Thoracic aorta (tissue), 2 donors: ENCODE data around the gene TEX11. TPM values are rescaled to one million over a fixed set of nuclear protein-coding genes. Genes with fewer than 3 reads are reported as not detected.

Experiments used
- ATAC-seq: fragments of 150-250 bp; one replicate; pipeline ENCODE4 v1.8.0; 2017; ENCODE audit warnings: low read depth; ENCODE audit not compliant: insufficient number of reproducible peaks, low FRiP score
- DNase-seq: peaks from one replicate; pipeline ENCODE4 v3.0.0-alpha.2; 2020; ENCODE audit warnings: low spot score
- H3K27ac ChIP-seq, 2 donors: fragments of 200-600 bp; sonication (generic); 1 replicate in 1 of 2; 2 replicates in 1 of 2; pipeline ENCODE4 v1.5.1; 2016; ENCODE audit warnings: mild to moderate bottlenecking in 2 of 2, moderate library complexity in 2 of 2
- H3K27me3 ChIP-seq: fragments of 200-600 bp; sonication (generic); replicated peaks from 2 replicates; pipeline ENCODE4 v1.6.0; 2016; ENCODE audit warnings: mild to moderate bottlenecking; ENCODE audit not compliant: insufficient read depth
- H3K36me3 ChIP-seq: fragments of 200-600 bp; sonication (generic); one replicate; pipeline ENCODE4 v1.5.1; 2016
- H3K4me1 ChIP-seq, 2 donors: fragments of 200-600 bp; sonication (generic); 1 replicate in 1 of 2; 2 replicates in 1 of 2; pipeline versions ENCODE4 v1.5.1 to v1.6.0; 2016; ENCODE audit warnings: low read depth in 2 of 2, mild to moderate bottlenecking in 1 of 2; ENCODE audit not compliant: control insufficient read depth in 1 of 2
- H3K4me3 ChIP-seq: fragments of 200-600 bp; sonication (generic); 2 replicates; pipeline ENCODE4 v1.5.1; 2016; ENCODE audit warnings: mild to moderate bottlenecking
- H3K9me3 ChIP-seq: fragments of 200-600 bp; sonication (generic); 2 replicates; pipeline ENCODE4 v1.5.1; 2016
- total RNA-seq, 2 donors: library from RNA; depleted of rRNA; stranded (reverse); fragments of >200 nt; gene quantifications; one replicate each; pipeline versions ENCODE4 v1.1.0 to v1.2.3, GENCODE V29; 2016
- TF ChIP-seq, protein P1 (sequence below): fragments of 200-600 bp; sonication (generic); IDR thresholded peaks from one replicate; pipeline ENCODE4 v1.5.1; 2019; ENCODE audit warnings: antibody characterized with exemption

TEX11 gene
- total RNA-seq, 2 donors from 2014 or later: not detected

DNA sequence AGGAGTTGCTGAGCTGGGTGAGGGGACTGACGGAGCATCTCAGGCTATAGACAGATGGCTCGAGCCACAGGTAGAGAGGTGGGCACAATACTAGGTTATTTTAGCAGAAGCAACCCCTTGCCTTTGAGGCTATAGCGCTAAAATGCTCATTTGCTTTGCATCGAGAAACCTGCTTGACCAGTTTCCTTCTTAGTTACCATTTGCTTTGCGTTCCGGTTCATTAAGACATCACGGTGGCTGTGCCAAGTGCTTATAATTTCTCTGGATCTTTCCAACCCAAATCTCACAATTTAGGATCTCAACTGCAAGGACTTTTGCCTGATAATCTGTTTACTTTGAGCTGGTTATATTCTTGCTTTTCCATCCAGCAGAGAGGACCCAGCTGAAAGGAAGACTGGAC is 423.0 kb downstream of the TEX11 start:
- Histone ChIP-seq H3K27ac (no peak overlapping the region), H3K9me3 (no peaks in the 10 kb centered on the region), H3K4me3 (no peak overlapping the region), H3K27me3 (no peaks in the 10 kb centered on the region), H3K36me3 (no peaks in the 10 kb centered on the region), H3K4me1 (peaks cover 0 to 12% of the 10 kb centered on the region in 2 donors)
- TF ChIP-seq, protein P1, sequence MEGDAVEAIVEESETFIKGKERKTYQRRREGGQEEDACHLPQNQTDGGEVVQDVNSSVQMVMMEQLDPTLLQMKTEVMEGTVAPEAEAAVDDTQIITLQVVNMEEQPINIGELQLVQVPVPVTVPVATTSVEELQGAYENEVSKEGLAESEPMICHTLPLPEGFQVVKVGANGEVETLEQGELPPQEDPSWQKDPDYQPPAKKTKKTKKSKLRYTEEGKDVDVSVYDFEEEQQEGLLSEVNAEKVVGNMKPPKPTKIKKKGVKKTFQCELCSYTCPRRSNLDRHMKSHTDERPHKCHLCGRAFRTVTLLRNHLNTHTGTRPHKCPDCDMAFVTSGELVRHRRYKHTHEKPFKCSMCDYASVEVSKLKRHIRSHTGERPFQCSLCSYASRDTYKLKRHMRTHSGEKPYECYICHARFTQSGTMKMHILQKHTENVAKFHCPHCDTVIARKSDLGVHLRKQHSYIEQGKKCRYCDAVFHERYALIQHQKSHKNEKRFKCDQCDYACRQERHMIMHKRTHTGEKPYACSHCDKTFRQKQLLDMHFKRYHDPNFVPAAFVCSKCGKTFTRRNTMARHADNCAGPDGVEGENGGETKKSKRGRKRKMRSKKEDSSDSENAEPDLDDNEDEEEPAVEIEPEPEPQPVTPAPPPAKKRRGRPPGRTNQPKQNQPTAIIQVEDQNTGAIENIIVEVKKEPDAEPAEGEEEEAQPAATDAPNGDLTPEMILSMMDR: no peak
- DNase-seq (no peak), ATAC-seq (no peak)

DNA sequence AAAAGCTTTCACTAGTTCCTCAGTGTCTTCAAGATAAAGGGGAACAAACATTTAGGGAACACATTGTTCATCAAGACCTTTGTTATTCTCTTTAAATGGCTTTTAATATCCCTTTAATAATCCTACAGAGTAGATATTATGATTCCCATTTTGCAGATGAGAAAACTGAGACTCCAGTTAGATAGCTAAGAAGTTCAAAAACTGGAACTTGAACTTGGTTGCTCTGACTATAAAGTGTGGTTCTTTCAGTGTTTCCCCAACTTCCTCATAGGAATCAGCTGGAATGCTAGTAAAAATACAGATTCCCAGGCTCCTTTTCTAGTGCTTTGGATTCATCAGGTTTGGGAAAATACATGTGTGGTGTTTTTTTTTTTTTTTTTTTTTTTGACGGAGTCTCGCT is 426.2 kb downstream of the TEX11 start:
- ATAC-seq: no peak
- TF ChIP-seq, protein P1: no peak
- DNase-seq: no peak
- Histone ChIP-seq H3K4me1 (peaks cover 13 to 42% of the 10 kb centered on the region in 2 donors), H3K27me3 (no peaks in the 10 kb centered on the region), H3K27ac (no peak overlapping the region), H3K4me3 (no peak overlapping the region), H3K9me3 (no peaks in the 10 kb centered on the region), H3K36me3 (no peaks in the 10 kb centered on the region)

DNA sequence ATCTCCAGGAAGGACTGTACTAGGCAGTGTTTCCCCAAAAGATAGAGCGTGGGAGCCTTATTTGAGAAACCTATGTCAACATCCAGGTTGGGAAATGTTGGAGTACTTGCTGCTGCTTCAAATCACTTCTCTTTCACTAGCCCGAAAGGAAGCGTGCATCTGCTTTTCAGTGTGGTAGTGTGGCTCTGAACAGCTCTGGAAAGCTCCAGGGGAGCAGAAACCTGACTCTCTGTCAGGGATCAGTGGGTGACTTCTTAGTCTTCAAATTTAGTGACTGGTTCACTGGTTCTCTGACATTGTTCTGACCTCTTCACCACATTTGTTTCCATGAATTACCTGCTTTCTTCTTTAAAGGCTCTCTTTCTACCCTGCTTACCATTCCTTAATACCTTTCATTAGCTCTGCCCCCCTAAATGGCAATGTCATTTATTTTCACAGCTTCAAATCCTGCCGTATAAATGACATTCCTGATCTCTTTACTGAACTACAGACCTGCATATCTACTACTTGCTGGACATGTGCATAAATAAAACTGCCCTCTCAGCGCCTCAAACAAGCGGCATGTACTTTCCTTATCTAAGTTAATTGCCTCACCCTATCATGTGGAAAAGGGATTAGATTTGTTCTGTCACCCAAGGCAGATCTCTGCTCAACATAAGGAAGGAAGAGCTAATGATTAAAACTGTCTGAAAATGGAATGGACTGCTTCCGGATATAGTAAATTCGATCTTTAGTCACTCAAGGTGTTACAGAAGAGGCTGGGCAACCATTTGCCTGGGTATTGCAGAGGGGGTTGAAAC is 426.8 kb downstream of the TEX11 start:
- H3K36me3 ChIP-seq: no peaks in the 10 kb centered on the region
- no peaks in the 10 kb centered on the region for H3K27me3 ChIP-seq
- H3K4me1 ChIP-seq: peaks cover 13 to 42% of the 10 kb centered on the region in 2 donors
- H3K9me3 ChIP-seq: no peaks in the 10 kb centered on the region
- ATAC-seq (no peak), DNase-seq (no peak)
- TF ChIP-seq, protein P1: no peak
- H3K27ac ChIP-seq: peak overlapping the region in 1 of 2 donors; percentile 85
- no peak overlapping the region for H3K4me3 ChIP-seq

DNA sequence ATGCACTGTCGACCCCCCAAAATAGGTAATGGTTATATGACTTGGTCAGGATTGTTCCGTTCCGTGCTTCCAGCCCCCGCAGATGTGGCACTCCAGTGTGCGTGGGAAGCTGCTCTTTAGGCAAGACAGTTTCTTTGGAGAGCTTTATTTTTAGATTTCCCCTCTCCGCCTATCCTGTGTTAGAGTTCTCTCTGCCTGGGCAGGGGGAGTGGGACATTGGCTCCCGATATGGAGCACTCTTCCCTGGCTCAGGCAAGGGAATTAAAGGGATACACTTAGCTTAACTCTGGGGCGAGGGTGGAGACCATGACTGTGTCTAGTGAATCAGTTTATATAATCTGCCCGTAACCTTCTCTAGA is 427.9 kb downstream of the TEX11 start:
- Histone ChIP-seq H3K9me3 (no peaks in the 10 kb centered on the region), H3K36me3 (no peaks in the 10 kb centered on the region), H3K27ac (peak overlapping the region in 1 of 2 donors; percentile 85), H3K27me3 (no peaks in the 10 kb centered on the region), H3K4me1 (peaks cover 13 to 49% of the 10 kb centered on the region in 2 donors), H3K4me3 (peak overlapping the region; percentile 4)
- TF ChIP-seq, protein P1: no peak
- ATAC-seq (no peak), DNase-seq (no peak)

DNA sequence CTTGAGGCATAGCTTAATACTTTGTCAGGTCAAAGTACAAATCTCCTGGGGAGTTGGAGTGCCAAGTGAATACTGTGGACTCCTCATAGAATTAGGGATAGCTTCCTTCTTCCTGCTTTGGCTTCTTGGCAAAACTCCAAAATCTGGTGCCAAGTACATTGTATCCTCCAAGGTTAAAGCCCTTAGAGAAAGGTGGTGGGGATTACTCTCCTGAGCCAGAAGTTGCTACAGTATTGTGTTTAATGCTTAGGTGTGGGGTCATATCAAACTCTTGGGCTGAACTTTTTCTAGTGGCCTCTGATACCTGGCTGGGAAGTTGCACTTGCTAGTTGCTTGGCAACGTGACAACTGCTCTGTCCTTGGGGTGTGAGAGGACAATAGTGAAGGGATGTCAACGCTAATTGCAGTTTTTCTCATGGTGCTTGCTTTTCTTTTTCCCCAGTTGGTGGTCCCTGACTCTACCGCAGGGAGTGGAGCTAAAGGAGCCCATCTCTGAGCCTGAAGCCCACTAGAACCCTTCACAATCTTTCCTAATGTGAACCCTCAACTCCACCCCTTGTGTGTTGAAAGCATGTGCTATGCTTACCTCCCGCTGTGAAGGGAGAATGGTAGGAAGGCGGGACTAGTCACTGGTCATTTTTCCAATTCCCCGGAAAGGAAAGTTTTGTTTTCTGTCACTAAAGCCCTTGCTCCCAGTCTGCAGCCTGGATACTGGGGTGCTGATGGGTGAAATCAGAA is 428.4 kb downstream of the TEX11 start:
- H3K4me1 ChIP-seq: peaks cover 13 to 49% of the 10 kb centered on the region in 2 donors
- TF ChIP-seq, protein P1: no peak
- H3K36me3 ChIP-seq: no peaks in the 10 kb centered on the region
- peak overlapping the region; percentile 47 to 85 for H3K27ac ChIP-seq
- ATAC-seq (no peak), DNase-seq (no peak)
- peak overlapping the region; percentile 4 for H3K4me3 ChIP-seq
- H3K27me3 ChIP-seq: no peaks in the 10 kb centered on the region
- no peaks in the 10 kb centered on the region for H3K9me3 ChIP-seq
